Measurements from ENCODE around the gene RGS12.

The RGS12 gene

DNA sequence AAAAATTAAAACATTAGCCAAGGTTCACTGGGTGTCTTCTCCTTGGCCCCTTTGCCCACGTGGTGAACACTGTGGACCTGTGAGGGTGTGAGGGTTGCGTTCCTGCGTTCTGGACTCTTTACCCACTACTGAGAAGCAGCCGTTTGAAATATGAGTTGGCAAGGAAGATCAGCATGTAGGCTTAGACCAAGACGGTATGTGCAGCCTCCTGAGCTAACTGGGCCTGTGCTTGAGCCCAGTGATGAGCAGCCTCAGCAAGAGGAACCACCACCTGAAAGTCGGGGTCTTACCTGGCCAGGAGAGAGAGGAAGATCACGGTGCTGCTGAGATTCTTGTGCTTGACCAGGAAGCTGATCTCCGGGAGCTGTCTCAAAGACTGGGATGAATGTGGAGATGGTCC lies 19.5 kb downstream of the RGS12 start:
- DNase-seq (ENCODE audit: low spot score) = no peak

DNA sequence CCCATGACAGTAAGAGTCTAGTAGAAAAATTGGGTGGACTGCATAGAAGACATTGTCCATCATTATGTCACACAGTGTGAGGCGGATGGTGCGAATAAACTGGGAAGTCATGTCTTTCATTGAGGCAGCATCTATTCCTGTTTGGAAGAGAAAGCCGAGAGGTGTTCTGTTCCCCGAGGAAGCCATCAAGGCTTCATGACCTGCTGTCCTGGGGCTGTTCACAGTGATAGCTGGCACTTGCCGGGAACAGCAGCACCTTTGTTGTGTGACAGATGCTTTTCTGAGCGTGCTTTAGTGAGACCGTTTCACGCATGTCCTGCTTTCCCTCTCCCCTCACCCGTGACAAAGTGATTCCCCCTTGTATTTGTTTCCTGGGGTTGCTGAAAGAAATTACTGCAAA lies 20.3 kb downstream of the RGS12 start:
- no peak for DNase-seq (ENCODE audit: low spot score)

DNA sequence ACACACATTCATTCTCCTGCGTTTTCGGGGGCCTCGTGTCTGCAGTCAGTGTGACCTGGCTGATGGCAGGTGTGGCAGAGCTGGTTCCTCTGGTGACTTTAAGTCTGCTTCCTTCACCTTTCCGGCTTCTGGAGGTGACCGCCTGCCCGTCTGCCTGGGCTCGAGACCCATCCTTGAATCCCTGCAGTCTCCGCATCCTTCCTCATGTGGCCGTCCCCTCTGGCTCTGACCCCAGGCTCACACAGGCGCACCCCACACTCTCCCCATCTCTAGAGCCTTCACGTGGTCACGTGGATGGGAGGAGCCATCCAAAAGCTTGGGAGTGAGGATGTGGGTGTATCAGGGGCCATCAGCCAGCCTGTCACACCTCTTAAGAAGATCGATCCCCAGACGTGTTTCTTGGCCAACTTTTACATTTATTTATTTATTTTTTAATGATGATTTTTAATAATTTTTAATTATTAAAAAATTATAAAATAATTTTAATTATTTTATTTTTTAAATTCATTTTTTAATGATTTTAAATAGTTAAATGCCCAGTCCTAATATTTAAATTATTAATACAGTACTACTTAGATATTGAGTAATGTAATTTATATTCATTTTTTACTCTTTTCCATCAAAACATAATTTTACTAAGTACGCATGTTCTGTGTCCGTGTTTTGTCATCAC lies 20.9 kb downstream of the RGS12 start:
- no peak for DNase-seq (ENCODE audit: low spot score)

DNA sequence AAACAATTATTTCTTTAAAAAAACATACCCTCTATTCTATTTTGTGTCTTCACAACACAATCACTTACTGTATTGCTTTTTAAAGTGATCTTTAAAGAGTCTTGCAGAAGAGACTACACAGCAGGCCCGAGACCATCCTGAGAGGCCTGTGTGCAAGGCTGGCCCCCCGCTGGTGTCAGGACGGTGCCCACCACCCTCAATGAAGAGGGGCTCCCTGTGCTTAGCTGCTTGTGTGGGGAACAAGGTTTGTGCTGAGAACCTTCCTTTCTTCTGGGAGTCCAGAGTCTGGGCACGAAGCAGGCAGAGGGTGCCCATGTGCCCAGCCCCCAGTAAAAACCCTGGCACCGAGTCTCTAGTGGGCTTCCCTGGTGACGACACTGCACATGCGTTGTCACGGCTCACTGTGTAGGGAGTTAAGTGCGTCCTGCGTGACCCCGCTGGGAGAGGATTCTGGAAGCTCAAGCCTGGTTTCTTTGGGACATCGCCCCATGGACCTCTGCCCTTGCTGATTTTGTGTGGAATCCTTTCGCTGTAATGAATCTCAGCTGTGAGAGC lies 22.0 kb downstream of the RGS12 start:
- DNase-seq (ENCODE audit: low spot score) = no peak

DNA sequence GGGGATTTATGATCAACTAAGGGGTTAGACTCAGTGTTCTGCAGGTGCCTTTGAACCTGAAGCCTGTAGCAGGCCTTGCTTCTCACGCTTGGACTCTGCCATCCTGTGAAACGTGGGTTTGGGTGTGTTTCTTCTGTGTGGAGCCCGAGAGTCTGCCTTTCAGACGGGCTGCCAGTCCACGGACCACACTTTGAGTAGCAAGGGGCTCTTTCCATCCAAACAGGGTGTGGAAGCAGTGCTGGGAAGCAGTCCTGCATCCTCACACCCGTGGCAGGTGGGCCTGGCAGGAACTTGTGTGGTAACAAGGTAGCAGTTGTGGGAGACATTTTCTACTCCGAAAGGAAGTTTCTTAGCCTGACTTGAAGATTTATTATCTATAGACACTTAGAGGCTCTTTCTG lies 22.7 kb downstream of the RGS12 start:
- DNase-seq (ENCODE audit: low spot score) = no peak

DNA sequence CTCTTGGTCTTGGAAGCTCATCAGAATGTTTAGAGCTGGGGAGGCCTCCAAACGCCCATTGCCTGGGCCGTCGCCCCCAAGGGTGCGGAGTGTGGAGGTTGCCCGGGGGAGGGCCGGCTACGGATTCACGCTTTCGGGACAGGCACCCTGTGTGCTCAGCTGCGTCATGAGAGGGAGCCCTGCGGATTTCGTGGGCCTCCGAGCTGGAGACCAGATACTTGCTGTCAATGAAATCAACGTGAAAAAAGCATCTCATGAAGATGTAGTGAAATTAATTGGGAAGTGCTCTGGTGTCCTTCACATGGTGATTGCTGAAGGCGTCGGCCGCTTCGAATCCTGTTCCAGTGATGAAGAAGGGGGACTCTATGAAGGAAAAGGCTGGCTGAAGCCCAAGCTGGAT lies 23.3 kb downstream of the RGS12 start:
- DNase-seq (ENCODE audit: low spot score) = no peak

DNA sequence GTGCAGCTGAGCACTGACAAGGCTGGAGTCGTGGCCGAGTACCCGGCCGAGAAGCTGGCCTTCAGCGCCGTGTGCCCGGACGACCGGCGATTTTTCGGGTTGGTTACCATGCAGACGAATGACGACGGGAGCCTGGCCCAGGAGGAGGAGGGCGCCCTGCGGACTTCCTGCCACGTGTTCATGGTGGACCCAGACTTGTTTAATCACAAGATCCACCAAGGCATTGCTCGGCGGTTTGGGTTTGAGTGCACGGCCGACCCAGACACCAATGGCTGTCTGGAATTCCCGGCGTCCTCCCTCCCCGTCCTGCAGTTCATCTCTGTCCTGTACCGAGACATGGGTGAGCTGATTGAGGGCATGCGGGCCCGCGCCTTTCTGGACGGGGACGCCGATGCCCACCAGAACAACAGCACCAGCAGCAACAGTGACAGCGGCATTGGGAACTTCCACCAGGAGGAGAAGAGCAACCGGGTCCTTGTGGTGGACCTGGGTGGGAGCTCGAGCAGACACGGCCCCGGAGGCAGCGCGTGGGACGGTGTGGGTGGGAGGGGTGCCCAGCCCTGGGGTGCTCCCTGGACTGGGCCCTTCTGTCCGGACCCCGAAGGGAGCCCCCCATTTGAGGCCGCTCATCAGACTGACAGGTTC lies 24.3 kb downstream of the RGS12 start:
- DNase-seq (ENCODE audit: low spot score) = no peak

DNA sequence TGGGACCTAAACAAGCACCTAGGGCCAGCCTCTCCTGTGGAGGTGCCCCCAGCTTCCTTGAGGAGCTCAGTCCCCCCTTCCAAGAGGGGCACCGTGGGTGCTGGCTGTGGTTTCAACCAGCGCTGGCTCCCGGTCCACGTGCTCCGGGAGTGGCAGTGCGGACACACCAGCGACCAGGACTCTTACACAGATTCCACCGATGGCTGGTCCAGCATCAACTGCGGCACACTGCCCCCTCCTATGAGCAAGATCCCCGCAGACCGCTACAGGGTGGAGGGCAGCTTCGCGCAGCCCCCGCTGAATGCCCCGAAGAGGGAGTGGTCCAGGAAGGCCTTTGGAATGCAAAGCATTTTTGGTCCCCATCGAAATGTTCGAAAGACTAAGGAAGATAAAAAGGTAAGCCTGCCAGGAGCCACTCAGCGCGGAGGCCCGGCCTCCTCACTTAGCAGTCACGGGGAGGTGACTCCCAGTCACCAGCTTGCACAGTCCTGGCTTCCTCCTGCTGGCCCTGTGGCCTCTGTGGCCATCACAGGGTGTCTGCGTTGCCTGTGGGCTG lies 24.9 kb downstream of the RGS12 start:
- DNase-seq (ENCODE audit: low spot score) = no peak

DNA sequence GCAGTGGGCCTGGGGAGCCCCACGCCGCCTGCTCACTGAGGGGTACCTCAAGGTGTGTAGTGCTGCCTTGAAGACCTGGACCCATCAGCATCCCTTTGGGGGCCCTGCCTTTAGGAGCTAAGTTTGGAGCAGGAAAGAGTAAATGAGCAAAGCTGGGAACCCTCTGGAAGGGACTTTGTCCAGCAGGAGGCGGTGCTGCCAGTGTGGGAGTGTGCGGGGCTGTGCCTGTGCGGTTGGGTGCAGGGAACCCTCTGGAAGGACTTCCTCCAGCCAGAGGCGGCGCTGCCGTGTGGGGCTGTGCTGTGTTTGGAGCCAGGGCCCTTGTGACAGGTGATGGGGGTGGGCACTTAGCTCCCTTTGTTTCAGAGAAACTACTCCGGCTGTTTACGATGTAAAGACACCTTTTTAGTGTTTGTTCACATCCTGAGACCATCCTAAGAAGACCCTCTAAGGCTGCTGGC lies 25.8 kb downstream of the RGS12 start:
- no peak for DNase-seq (ENCODE audit: low spot score)

DNA sequence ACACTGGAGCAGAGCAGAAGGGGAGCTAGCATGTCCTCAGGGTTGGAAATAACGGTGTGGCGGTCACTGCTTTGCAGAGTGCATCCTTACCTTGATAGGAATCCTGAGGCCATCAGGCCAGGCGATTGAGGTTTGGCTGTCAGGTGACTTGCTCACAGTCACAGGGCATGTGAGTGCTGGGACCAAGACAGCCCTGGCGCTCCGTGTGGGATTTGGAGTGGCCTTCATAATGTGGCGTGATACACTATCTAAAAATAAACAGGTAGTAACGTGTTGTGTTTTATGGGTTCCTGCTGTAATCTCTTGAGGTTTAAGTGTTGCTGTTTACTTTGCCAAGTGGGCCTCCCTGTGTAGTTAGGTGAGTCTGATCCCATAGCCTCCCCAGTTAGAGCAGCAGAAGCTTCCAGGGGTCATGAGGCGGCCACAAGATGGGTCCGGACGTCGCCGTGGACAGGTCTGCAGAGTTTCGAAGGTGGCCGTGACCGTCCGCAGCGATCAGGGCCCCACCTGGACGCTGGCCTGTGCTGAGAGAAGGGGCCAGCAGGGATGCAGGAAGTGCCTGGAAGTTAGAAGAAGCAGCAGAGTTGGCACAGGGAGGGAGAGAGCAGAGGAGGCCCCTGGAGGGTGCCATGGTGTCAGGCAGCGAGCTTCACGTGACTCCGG lies 27.7 kb downstream of the RGS12 start:
- no peak for DNase-seq (ENCODE audit: low spot score)

DNA sequence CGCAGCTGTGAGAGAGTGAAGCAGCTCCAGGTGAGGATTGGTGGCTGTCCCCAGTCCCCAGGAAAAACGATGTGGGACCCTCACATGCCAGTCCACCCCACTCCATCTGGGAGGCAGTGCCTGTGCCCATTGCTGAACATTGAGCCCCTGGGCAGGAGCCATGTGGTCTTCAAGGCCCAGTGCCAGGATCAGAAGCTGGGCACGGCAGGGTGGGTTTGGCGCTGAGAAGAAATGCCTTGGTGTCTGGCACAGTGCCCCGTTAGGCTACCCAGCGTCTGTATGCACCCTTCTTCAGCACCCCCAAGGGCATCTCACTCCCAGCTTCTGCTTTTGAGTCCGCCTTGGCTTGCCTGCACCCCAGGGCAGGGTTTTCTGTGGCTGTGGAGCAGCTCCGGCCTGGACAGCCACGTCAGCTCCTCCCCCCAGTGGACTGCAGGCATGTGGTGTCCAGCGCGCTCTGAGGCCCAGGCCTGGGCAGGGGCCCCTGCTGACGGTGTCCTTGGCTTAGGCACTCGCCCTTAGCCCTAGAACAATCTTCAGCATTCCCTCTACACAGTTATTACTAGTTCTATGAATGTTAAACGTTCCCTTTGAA lies 28.6 kb downstream of the RGS12 start:
- DNase-seq (ENCODE audit: low spot score) = no peak

DNA sequence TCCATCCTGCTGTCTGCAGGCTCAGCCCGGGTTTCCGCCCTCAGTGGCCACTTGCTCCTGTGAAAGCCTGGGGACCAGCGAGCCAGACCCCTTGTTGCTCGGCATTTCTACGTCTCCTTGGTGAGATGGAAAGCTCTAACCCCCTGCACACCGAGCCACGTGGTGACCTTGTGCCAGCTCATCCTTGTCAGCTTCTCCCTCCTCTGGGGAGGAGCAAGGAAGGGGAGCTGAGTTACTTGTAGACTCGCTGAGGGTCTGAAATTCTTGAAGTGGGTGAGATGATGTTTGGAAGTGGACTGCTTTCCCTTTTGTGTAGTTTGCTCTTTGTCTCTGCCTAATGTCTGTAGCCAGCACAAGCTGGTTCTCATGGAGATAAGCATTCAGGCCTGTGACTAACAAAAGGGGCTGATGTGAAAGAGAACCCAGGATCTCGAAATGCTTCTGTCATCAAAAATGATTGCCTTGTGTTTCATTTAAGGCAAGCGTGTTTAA lies 29.3 kb downstream of the RGS12 start:
- DNase-seq (ENCODE audit: low spot score) = no peak

DNA sequence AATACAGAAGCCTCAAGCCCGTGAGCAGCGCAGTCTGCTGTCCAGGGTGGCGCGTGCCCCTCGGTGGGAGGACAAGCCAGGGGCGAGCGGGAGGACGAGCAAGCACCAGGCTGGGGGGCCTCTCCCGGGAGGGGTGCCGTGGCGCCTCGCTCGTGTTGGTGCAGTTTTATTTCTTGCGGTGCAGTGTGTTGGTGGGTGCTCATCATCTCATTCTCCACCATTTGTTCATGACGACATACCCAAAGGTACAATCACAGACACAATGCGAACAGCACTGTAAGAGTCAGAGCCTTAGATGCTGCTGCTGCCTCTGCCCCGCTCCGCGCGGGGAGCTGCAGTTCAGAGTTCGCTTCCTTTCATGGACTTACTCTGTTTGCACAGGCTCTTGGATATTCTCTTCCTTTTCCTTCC lies 30.3 kb downstream of the RGS12 start:
- no peak for DNase-seq (ENCODE audit: low spot score)

DNA sequence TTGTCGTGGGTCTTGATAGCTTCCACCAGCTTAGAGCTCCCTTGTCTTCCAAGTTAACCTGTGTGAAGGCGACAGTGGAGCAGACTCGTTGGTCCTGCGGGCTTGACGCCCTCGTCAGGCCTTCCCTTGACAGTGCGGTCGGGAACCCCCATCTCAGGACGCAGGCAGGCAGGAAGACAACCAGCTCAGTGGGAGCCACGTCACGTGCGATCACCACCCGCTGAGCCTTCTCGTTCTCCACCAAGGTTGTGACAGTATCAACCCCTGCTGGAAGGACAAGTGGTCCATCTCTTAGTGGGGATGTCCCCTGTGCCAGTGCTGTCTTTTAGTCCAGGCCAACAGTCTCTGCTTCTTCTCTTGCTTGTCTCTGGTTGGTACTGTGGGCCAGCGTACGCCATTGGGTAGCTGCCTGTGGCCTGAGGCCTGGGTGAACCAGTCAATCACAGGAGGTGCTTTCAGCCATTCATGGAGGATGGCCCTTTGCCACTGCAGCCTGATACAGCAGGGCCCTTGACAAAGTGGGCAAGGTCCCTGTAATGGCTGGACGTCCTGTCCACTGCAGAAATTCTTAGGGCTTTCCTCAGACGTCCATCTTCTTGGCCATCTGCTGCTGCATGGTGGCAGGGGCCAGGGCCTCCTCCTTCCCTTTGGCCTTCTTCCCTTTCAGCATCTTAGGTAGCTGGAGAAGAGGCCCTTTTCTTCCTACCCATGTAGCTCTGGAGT lies 31.4 kb downstream of the RGS12 start:
- DNase-seq (ENCODE audit: low spot score) = no peak

DNA sequence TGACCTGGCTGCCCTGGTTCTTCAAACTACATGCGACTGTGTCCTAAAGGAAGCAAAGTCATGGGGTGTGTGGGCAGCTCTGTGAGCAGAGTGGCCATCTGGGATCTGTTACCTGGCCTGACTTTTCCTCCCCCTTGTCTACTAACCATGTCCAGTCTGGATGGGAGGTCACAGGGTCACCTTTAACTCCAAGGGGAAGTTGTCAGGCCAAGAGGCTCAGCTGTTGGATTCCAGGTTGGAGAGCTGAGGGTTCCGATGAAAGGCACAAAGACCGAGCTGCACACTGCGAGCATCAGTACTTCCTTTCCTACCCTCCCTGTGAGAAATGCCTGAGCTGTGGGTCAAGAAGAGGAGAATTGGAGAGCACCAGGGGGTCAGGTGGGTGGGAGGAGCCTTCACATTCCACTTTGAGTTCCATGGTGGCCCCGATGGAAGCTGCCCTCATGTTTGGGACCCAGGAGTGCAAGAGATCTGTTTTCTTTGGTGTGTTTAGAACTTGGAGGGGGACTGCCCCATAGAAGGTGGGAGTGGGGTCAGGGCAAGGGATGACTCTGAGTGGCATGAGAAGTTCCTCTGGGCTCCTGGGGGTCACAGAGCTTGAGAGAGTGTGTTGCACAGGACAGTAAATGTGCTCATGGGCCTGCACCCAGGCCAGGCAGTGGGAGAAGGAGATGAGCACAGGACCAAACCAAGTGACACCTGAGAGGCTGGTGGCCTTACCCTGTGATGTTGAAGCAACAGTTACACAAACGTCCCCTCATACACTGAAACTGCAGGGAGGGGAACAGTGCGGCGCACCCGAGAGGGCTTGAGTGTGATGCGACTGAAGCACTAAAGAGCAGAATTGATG lies 36.2 kb downstream of the RGS12 start:
- DNase-seq (ENCODE audit: low spot score) = no peak

DNA sequence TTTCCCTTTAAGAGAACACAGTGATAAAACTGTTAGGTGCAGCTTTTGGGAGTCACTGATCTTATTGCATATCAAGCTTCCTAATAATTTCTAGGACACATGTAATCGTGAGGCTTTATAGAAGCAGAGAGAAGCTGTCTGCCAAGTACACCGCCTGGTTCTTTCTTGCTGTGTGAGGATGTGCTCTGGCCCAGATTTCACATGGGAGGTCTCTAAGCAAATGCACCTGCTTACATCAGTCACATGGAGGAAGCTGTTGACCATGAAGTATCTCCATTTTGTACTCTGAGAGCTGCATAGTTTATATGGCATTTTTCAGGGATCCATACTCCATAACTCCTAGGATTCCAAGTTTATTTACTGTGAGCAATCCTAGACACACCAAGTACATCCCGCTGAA lies 37.1 kb downstream of the RGS12 start:
- no peak for DNase-seq (ENCODE audit: low spot score)

DNA sequence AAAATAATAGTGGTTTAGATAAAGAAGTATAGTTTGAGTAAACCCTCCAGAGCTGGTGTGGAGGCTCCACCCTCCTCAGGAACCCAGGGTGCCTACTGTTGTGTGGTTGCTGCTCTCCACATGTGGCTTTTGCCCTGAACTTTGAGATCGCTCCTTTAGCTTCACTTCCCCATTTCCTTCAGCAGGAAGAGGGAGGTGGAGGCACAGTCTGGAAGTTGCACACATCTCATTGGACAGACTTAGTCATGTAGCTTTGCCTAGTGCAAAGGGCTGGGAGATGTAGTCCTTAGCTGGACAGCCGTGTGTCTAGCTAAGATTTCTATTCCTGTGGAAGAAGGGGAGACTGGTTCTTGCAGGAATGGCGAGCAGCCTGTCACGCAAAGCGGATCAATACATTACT lies 37.9 kb downstream of the RGS12 start:
- DNase-seq (ENCODE audit: low spot score) = no peak

DNA sequence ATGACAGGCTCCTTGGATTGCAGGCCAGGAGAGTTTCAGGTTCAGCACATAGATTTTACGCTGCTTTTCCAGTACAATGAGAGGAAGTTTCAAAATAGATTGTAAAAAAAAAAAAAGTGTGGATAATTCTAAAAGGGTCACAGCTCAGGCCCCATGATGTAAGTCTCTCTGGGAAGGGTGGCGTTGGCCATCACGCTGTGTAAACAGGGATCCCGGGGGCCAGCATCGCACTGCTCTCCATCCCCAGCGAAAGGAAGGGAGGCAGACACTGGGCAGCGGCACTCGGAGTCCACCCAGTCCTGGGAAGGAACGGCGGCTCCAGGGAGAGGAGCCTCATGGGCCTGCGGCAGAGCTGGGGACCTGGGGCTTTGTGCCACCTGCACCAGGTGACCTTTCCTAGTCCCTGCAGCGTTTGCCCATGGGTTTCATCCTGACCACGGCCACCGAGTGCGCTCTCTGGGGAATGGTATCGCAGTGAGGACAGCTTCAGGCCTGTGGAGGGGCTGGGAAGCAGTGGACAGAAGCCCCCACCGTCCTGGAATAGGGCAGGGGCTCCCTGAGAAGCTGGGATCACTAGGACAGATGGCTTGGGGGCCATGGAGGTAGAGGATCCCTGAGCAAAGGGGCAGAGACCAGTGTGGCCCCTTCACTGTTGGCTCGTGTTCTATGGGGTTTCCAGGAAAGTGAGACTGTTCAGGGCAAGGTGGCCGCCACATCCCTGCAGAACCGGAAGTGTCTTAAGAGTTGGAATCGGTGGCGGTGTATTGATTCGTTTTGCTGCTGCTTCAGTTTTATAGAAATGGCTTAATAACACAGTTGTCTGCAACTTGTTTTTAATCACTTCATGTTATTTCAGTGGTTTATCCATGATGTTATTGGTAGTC lies 38.9 kb downstream of the RGS12 start:
- no peak for DNase-seq (ENCODE audit: low spot score)

DNA sequence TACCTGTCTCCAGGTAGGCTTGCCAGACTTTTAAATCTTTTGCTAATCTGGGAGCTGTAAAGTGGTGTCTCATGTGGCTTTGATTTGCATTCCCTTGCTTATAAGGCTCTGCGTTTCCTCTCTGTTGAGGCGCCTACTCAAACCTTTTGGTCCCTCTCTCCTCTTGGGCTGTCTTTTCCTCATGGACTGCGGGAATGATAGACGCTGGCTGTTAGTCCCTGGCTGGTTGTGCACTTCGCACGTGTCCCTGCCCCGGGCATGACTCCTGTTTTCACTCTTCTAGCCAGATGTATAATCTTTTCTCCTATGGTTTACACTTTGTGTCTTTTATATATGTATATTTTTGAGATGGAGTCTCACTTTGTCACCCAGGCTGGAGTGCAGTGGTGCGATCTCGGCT lies 39.7 kb downstream of the RGS12 start:
- no peak for DNase-seq (ENCODE audit: low spot score)

DNA sequence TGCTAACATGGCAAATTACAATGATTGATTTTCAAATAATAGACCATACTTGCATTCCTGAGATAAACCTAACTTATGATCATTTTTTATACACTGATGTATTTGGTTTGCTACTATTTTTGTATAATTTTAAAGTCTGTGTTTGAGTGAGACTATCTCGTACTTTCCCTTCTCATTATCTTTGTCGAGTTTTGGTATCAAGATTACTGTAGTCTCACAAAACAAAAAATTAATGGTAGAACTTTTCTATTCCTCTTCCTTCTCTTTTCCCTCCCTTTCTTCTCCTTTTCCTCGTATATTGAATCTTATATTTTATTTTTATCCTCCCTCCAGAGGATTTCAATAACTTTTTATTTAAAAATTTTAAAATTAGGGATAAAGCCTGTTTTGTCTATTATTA lies 41.5 kb downstream of the RGS12 start:
- no peak for DNase-seq (ENCODE audit: low spot score)
